Spleen (tissue), 7 donors: ENCODE data around the gene LPAR5.

Experiments used
- CTCF ChIP-seq, 11 experiments: fragments of 200-600 bp in 7 of 11; fragments of 450-650 bp in 4 of 11; sonication (generic) in 4 of 11; IDR thresholded peaks in 8 of 11; conservative IDR thresholded peaks in 3 of 11; 1 replicate in 7 of 11; 2 replicates in 4 of 11; pipeline versions ENCODE4 v1.4.0 to v1.8.0; 2016 to 2021; ENCODE audit warnings: antibody characterized with exemption in 11 of 11, inconsistent platforms in 4 of 11, mild to moderate bottlenecking in 1 of 11
- POLR2A ChIP-seq, 3 donors: fragments of 450-650 bp; IDR thresholded peaks; one replicate each; pipeline ENCODE4 v1.5.1; 2017; ENCODE audit warnings: antibody characterized with exemption in 3 of 3, mild to moderate bottlenecking in 1 of 3
- donor health status: DM: no; HTN: no; CAD: no; lungs with moderate emphysema.
- donor health status: DM: no; HTN: no; CAD: no.
- donor health status: DM: no; HTN: no; CAD: no.

- no peak for TF ChIP-seq POLR2A (IDR thresholded peaks at IDR 0.05)
- peak in 2 of 11 experiments; percentile 6 to 15 for TF ChIP-seq CTCF (IDR thresholded peaks at IDR 0.05 in 8 of 11, conservative IDR thresholded peaks at IDR 0.05 in 3 of 11)
Observed at GRCh38 chr12:6613776-6614512, 21.8 kb downstream of the LPAR5 start.
